ENCODE data around the gene DUSP23.
A peak's percentile ranks its signal among the peaks of the same experiment; 100 is the strongest.

The DUSP23 gene

GRCh38 chr1:159780583-159781582, at the start of gene DUSP23:
Gene DUSP23, plus strand, starts transcription at chr1:159780962. Its CDS starts 139 bp downstream, at chr1:159781101.
- H2AFZ ChIP-seq (ENCODE audit: low read length): no peak within 1 kb of the TSS
- no peak within 1 kb of the TSS for H3K27ac ChIP-seq (ENCODE audit: low read depth, low read length, poor library complexity, severe bottlenecking)

GRCh38 chr1:159737238-159737916, 43.4 kb upstream of the DUSP23 start:
- no peaks in the 10 kb centered on the region for H3K4me1 ChIP-seq (ENCODE audit: insufficient read depth, low read length, severe bottlenecking)
- no peak overlapping the region for H3K4me2 ChIP-seq (ENCODE audit: low read length)
- H3K27me3 ChIP-seq (ENCODE audit: insufficient read depth, low read length): no peaks in the 10 kb centered on the region
- H3K9ac ChIP-seq (ENCODE audit: low read length): no peak overlapping the region
- H3K9me2 ChIP-seq (ENCODE audit: low read depth, low read length): no peaks in the 10 kb centered on the region
- no peaks in the 10 kb centered on the region for H3K9me3 ChIP-seq (ENCODE audit: low read length)
- no peak for TF ChIP-seq EZH2 (IDR thresholded peaks at IDR 0.05; ENCODE audit: borderline replicate concordance, low read length)
- TF ChIP-seq, protein P1, sequence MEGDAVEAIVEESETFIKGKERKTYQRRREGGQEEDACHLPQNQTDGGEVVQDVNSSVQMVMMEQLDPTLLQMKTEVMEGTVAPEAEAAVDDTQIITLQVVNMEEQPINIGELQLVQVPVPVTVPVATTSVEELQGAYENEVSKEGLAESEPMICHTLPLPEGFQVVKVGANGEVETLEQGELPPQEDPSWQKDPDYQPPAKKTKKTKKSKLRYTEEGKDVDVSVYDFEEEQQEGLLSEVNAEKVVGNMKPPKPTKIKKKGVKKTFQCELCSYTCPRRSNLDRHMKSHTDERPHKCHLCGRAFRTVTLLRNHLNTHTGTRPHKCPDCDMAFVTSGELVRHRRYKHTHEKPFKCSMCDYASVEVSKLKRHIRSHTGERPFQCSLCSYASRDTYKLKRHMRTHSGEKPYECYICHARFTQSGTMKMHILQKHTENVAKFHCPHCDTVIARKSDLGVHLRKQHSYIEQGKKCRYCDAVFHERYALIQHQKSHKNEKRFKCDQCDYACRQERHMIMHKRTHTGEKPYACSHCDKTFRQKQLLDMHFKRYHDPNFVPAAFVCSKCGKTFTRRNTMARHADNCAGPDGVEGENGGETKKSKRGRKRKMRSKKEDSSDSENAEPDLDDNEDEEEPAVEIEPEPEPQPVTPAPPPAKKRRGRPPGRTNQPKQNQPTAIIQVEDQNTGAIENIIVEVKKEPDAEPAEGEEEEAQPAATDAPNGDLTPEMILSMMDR (IDR thresholded peaks at IDR 0.05; ENCODE audit: low read length): no peak
- no peaks in the 10 kb centered on the region for H3K36me3 ChIP-seq (ENCODE audit: insufficient read depth, low read length)
- no peaks in the 10 kb centered on the region for H3F3A ChIP-seq (ENCODE audit: insufficient read depth, low read length)
- no peak overlapping the region for H3K27ac ChIP-seq (ENCODE audit: low read depth, low read length, poor library complexity, severe bottlenecking)
- no peaks in the 10 kb centered on the region for H4K20me1 ChIP-seq (ENCODE audit: insufficient read depth, low read length)
- no peaks in the 10 kb centered on the region for H3K79me2 ChIP-seq (ENCODE audit: insufficient read depth, low read length)
- H2AFZ ChIP-seq (ENCODE audit: low read length): no peak overlapping the region
- H3K4me3 ChIP-seq (ENCODE audit: low read depth, low read length, poor library complexity, severe bottlenecking): no peak overlapping the region

More at GRCh38 chr1:159780583-159781582, at the start of gene DUSP23:
- Histone ChIP-seq H3K79me2 (ENCODE audit: insufficient read depth, low read length) (no peaks in the 10 kb centered on the region), H3K9me2 (ENCODE audit: low read depth, low read length) (no peaks in the 10 kb centered on the region), H3K4me2 (ENCODE audit: low read length) (no peak within 1 kb of the TSS), H3K27me3 (ENCODE audit: insufficient read depth, low read length) (no peaks in the 10 kb centered on the region), H3F3A (ENCODE audit: insufficient read depth, low read length) (no peaks in the 10 kb centered on the region), H3K4me1 (ENCODE audit: insufficient read depth, low read length, severe bottlenecking) (no peaks in the 10 kb centered on the region), H3K9ac (ENCODE audit: low read length) (no peak within 1 kb of the TSS), H4K20me1 (ENCODE audit: insufficient read depth, low read length) (no peaks in the 10 kb centered on the region), H3K9me3 (ENCODE audit: low read length) (no peaks in the 10 kb centered on the region), H3K36me3 (ENCODE audit: insufficient read depth, low read length) (no peaks in the 10 kb centered on the region), H3K4me3 (ENCODE audit: low read depth, low read length, poor library complexity, severe bottlenecking) (no peak within 1 kb of the TSS)
- TF ChIP-seq, protein P1 (IDR thresholded peaks at IDR 0.05; ENCODE audit: low read length): peak; percentile 73
- TF ChIP-seq EZH2 (IDR thresholded peaks at IDR 0.05; ENCODE audit: borderline replicate concordance, low read length): no peak

- Histone ChIP-seq H3K79me2 (ENCODE audit: insufficient read depth, low read length) (no peaks in the 10 kb centered on the region), H3K9me3 (ENCODE audit: low read length) (no peaks in the 10 kb centered on the region), H3K27me3 (ENCODE audit: insufficient read depth, low read length) (no peaks in the 10 kb centered on the region), H3K4me3 (ENCODE audit: low read depth, low read length, poor library complexity, severe bottlenecking) (no peak overlapping the region), H3K4me2 (ENCODE audit: low read length) (no peak overlapping the region), H3K27ac (ENCODE audit: low read depth, low read length, poor library complexity, severe bottlenecking) (no peak overlapping the region), H3F3A (ENCODE audit: insufficient read depth, low read length) (no peaks in the 10 kb centered on the region), H3K36me3 (ENCODE audit: insufficient read depth, low read length) (no peaks in the 10 kb centered on the region), H3K4me1 (ENCODE audit: insufficient read depth, low read length, severe bottlenecking) (no peaks in the 10 kb centered on the region), H2AFZ (ENCODE audit: low read length) (no peak overlapping the region), H3K9me2 (ENCODE audit: low read depth, low read length) (no peaks in the 10 kb centered on the region), H3K9ac (ENCODE audit: low read length) (no peak overlapping the region), H4K20me1 (ENCODE audit: insufficient read depth, low read length) (no peaks in the 10 kb centered on the region)
- no peak for TF ChIP-seq EZH2 (IDR thresholded peaks at IDR 0.05; ENCODE audit: borderline replicate concordance, low read length)
- TF ChIP-seq, protein P1 (IDR thresholded peaks at IDR 0.05; ENCODE audit: low read length): no peak
These were observed 36.9 kb upstream of the DUSP23 start for GRCh38 chr1:159743651-159744410.

All from OCI-LY1 (cell line).